ENCODE results near the gene MRPS27. TPM values are rescaled to one million over a fixed set of nuclear protein-coding genes. Genes with fewer than 3 reads are reported as not detected.
A peak's percentile ranks its signal among the peaks of the same experiment; 100 is the strongest.

MRPS27 gene
- polyA plus RNA-seq, 1 donor from 2014 or later, result 35.5 TPM

GRCh38 chr5:72206160-72206559 lies 113.9 kb downstream of the MRPS27 start:
- H3K36me3 Mint-ChIP-seq, result peaks cover 2% of the 10 kb centered on the region
- H3K27me3 Mint-ChIP-seq, result no peaks in the 10 kb centered on the region
- no peaks in the 10 kb centered on the region for H3K4me1 Mint-ChIP-seq
- H3K4me3 Mint-ChIP-seq, result no peak overlapping the region
- no peaks in the 10 kb centered on the region for H3K9me3 Mint-ChIP-seq
- peak overlapping the region in 1 of 3 donors; percentile 21 for H3K27ac Mint-ChIP-seq

- no peaks in the 10 kb centered on the region for H3K9me3 Mint-ChIP-seq
- no peaks in the 10 kb centered on the region for H3K27me3 Mint-ChIP-seq
- H3K4me3 Mint-ChIP-seq, result no peak overlapping the region
- peak overlapping the region in 1 of 3 donors; percentile 21 for H3K27ac Mint-ChIP-seq
- H3K36me3 Mint-ChIP-seq, result peaks cover 2% of the 10 kb centered on the region
- H3K4me1 Mint-ChIP-seq, result no peaks in the 10 kb centered on the region
These were observed 114.5 kb downstream of the MRPS27 start for GRCh38 chr5:72205431-72206009.

- no peak overlapping the region for H3K27ac Mint-ChIP-seq
These were observed 115.1 kb downstream of the MRPS27 start for GRCh38 chr5:72204946-72205345.

GRCh38 chr5:72203251-72203845 lies 116.7 kb downstream of the MRPS27 start:
- Mint-ChIP-seq H3K9me3 (no peaks in the 10 kb centered on the region), H3K36me3 (peaks cover 4% of the 10 kb centered on the region), H3K27ac (no peak overlapping the region), H3K4me3 (no peak overlapping the region), H3K27me3 (peaks cover 2% of the 10 kb centered on the region), H3K4me1 (no peaks in the 10 kb centered on the region)

More at GRCh38 chr5:72204946-72205345, 115.1 kb downstream of the MRPS27 start:
- peaks cover 2% of the 10 kb centered on the region for H3K36me3 Mint-ChIP-seq
- H3K4me3 Mint-ChIP-seq, result no peak overlapping the region
- no peaks in the 10 kb centered on the region for H3K27me3 Mint-ChIP-seq
- no peaks in the 10 kb centered on the region for H3K9me3 Mint-ChIP-seq
- H3K4me1 Mint-ChIP-seq, result no peaks in the 10 kb centered on the region

- H3K4me1 Mint-ChIP-seq, result no peaks in the 10 kb centered on the region
- peaks cover 4% of the 10 kb centered on the region for H3K36me3 Mint-ChIP-seq
- H3K27ac Mint-ChIP-seq, result no peak overlapping the region
- peaks cover 2% of the 10 kb centered on the region for H3K27me3 Mint-ChIP-seq
- H3K4me3 Mint-ChIP-seq, result no peak overlapping the region
- no peaks in the 10 kb centered on the region for H3K9me3 Mint-ChIP-seq
These were observed 117.7 kb downstream of the MRPS27 start for GRCh38 chr5:72202331-72202825.

GRCh38 chr5:72199681-72200080 lies 120.4 kb downstream of the MRPS27 start:
- Mint-ChIP-seq H3K4me3 (no peak overlapping the region), H3K36me3 (peaks cover 4% of the 10 kb centered on the region), H3K27ac (no peak overlapping the region), H3K4me1 (peaks cover 11 to 13% (median 11%) of the 10 kb centered on the region in 3 donors), H3K9me3 (peaks cover 0 to 7% (median 0%) of the 10 kb centered on the region in 3 donors), H3K27me3 (peaks cover 20% of the 10 kb centered on the region)

GRCh38 chr5:72197393-72197792 lies 122.6 kb downstream of the MRPS27 start:
- Mint-ChIP-seq H3K27me3 (peaks cover 28% of the 10 kb centered on the region), H3K27ac (no peak overlapping the region), H3K4me3 (peak overlapping the region in 1 of 4 donors; percentile 19), H3K9me3 (peaks cover 0 to 7% (median 0%) of the 10 kb centered on the region in 3 donors), H3K4me1 (peaks cover 15 to 16% (median 15%) of the 10 kb centered on the region in 3 donors), H3K36me3 (peaks cover 4% of the 10 kb centered on the region)

GRCh38 chr5:72195581-72195980 lies 124.5 kb downstream of the MRPS27 start:
- Mint-ChIP-seq H3K4me3 (peak overlapping the region; percentile 18 to 84 (median 66)), H3K36me3 (peaks cover 4% of the 10 kb centered on the region), H3K9me3 (peaks cover 0 to 7% (median 0%) of the 10 kb centered on the region in 3 donors), H3K27ac (peak overlapping the region in 2 of 3 donors; percentile 10 to 94), H3K4me1 (peaks cover 15 to 16% (median 15%) of the 10 kb centered on the region in 3 donors), H3K27me3 (peaks cover 28% of the 10 kb centered on the region)

- Mint-ChIP-seq H3K27ac (peak overlapping the region; percentile 10 to 94 (median 82)), H3K36me3 (peaks cover 4% of the 10 kb centered on the region), H3K4me3 (peak overlapping the region; percentile 18 to 84 (median 66)), H3K9me3 (peaks cover 0 to 7% (median 0%) of the 10 kb centered on the region in 3 donors), H3K4me1 (peaks cover 15 to 16% (median 15%) of the 10 kb centered on the region in 3 donors), H3K27me3 (peaks cover 28% of the 10 kb centered on the region)
These were observed 125.2 kb downstream of the MRPS27 start for GRCh38 chr5:72194846-72195245.

GRCh38 chr5:72191404-72191803 lies 128.6 kb downstream of the MRPS27 start:
- Mint-ChIP-seq H3K4me1 (peaks cover 15 to 16% (median 15%) of the 10 kb centered on the region in 3 donors), H3K27ac (no peak overlapping the region), H3K36me3 (peaks cover 2% of the 10 kb centered on the region), H3K4me3 (no peak overlapping the region), H3K9me3 (peaks cover 0 to 5% (median 0%) of the 10 kb centered on the region in 3 donors), H3K27me3 (peaks cover 20% of the 10 kb centered on the region)

GRCh38 chr5:72189146-72189545 lies 130.9 kb downstream of the MRPS27 start:
- H3K36me3 Mint-ChIP-seq, result no peaks in the 10 kb centered on the region
- H3K27ac Mint-ChIP-seq, result no peak overlapping the region
- H3K9me3 Mint-ChIP-seq, result no peaks in the 10 kb centered on the region
- no peak overlapping the region for H3K4me3 Mint-ChIP-seq
- H3K4me1 Mint-ChIP-seq, result no peaks in the 10 kb centered on the region
- peaks cover 5% of the 10 kb centered on the region for H3K27me3 Mint-ChIP-seq

GRCh38 chr5:72188166-72188565 lies 131.9 kb downstream of the MRPS27 start:
- Mint-ChIP-seq H3K36me3 (no peaks in the 10 kb centered on the region), H3K4me3 (no peak overlapping the region), H3K27ac (no peak overlapping the region), H3K27me3 (peaks cover 7% of the 10 kb centered on the region), H3K9me3 (no peaks in the 10 kb centered on the region), H3K4me1 (no peaks in the 10 kb centered on the region)

- Mint-ChIP-seq H3K27me3 (peaks cover 9% of the 10 kb centered on the region), H3K27ac (no peak overlapping the region), H3K4me1 (no peaks in the 10 kb centered on the region), H3K36me3 (no peaks in the 10 kb centered on the region), H3K9me3 (no peaks in the 10 kb centered on the region), H3K4me3 (no peak overlapping the region)
These were observed 132.5 kb downstream of the MRPS27 start for GRCh38 chr5:72187388-72188075.

GRCh38 chr5:72185496-72186329 lies 134.3 kb downstream of the MRPS27 start:
- Mint-ChIP-seq H3K4me1 (no peaks in the 10 kb centered on the region), H3K9me3 (no peaks in the 10 kb centered on the region), H3K36me3 (no peaks in the 10 kb centered on the region), H3K27me3 (peaks cover 10% of the 10 kb centered on the region), H3K27ac (no peak overlapping the region), H3K4me3 (no peak overlapping the region)
